HepG2 (cell line): ENCODE data around the gene SOX13. TPM values are rescaled to one million over a fixed set of nuclear protein-coding genes. Genes with fewer than 3 reads are reported as not detected.

Experiments used
- ATAC-seq: fragments of 200-7000 bp; cut with Tn5 transposase; 3 replicates; pipeline ENCODE4 v1.9.1; 2020; ENCODE audit warnings: mild to moderate bottlenecking, moderate library complexity
- BruUV-seq: library from RNA; stranded (reverse); fragments of 400-500 nt; replicated peaks from 2 replicates; lab custom pipeline; 2021; lab: Mats Ljungman, UMichigan
- CTCF ChIA-PET: fragments of 300-600 bp; formaldehyde crosslinking; extraction: SDS; loops from one replicate; lab custom pipeline; 2021; ENCODE audit warnings: low total read pairs, inconsistent platforms, low intra/inter-chr PET ratio; lab: Yijun Ruan, JAX
- POLR2A ChIA-PET: fragments of 350-600 bp; sonication (Branson Sonifier 250); formaldehyde crosslinking; loops from one replicate; lab custom pipeline; 2020; ENCODE audit warnings: antibody characterized with exemption, inconsistent platforms; lab: Yijun Ruan, JAX
- DNase-seq: peaks from one replicate; pipeline ENCODE4 v3.0.0-alpha.2; 2015; ENCODE audit warnings: low spot score
- FAIRE-seq: peaks from 3 replicates; lab custom pipeline; 2011; peaks lifted over from hg19 to GRCh38; lab: Jason Lieb, UNC
- H2AFZ ChIP-seq: one replicate; pipeline ENCODE4 v1.6.1; 2011; ENCODE audit warnings: low read length, inconsistent platforms
- H3K27ac ChIP-seq: fragments of 300-600 bp; 3 replicates; pipeline ENCODE4 v1.8.0; 2011; ENCODE audit warnings: mixed run types, mild to moderate bottlenecking, mixed read lengths, low read length, inconsistent platforms; ENCODE audit not compliant: insufficient read depth; ENCODE audit errors: extremely low read length
- H3K27me3 ChIP-seq, 2 experiments: fragments of 200-600 bp in 1 of 2; 2 replicates in 1 of 2; 3 replicates in 1 of 2; pipeline versions ENCODE4 v1.6.0 to v1.8.0; 2011; ENCODE audit warnings: low read length in 2 of 2, mild to moderate bottlenecking in 2 of 2, moderate library complexity in 2 of 2, inconsistent platforms in 1 of 2; ENCODE audit not compliant: insufficient read depth in 2 of 2, control insufficient read depth in 1 of 2
- H3K36me3 ChIP-seq, 2 experiments: fragments of 200-600 bp in 1 of 2; replicated peaks in 1 of 2; 2 replicates in 1 of 2; 3 replicates in 1 of 2; pipeline versions ENCODE4 v1.5.1 to v1.8.0; 2011; ENCODE audit warnings: low read length in 2 of 2, inconsistent platforms in 1 of 2; ENCODE audit not compliant: insufficient read depth in 2 of 2, control insufficient read depth in 1 of 2
- H3K4me1 ChIP-seq: 2 replicates; pipeline ENCODE4 v1.5.1; 2012; ENCODE audit warnings: low read length, inconsistent platforms; ENCODE audit not compliant: insufficient read depth
- H3K4me2 ChIP-seq: 2 replicates; pipeline ENCODE4 v1.6.0; 2011; ENCODE audit warnings: low read depth, low read length, inconsistent platforms
- H3K4me3 ChIP-seq, 3 experiments: fragments of 200-600 bp in 1 of 3; sonication (generic), shearing (Covaris generic) in 1 of 3; replicated peaks in 1 of 3; 2 replicates each; pipeline ENCODE4 v1.5.1; 2011 to 2016; ENCODE audit warnings: low read length in 3 of 3, inconsistent platforms in 2 of 3, low read depth in 2 of 3, mild to moderate bottlenecking in 2 of 3, control low read depth in 1 of 3, mixed read lengths in 1 of 3; ENCODE audit not compliant: insufficient read depth in 1 of 3
- H3K79me2 ChIP-seq: one replicate; pipeline ENCODE4 v1.6.1; 2011; ENCODE audit warnings: low read length, inconsistent platforms; ENCODE audit not compliant: insufficient read depth
- H3K9ac ChIP-seq: 2 replicates; pipeline ENCODE4 v1.6.0; 2011; ENCODE audit warnings: mild to moderate bottlenecking, low read depth, low read length, inconsistent platforms; ENCODE audit not compliant: insufficient read depth
- H3K9me3 ChIP-seq: 2 replicates; pipeline ENCODE4 v1.5.1; 2012; ENCODE audit warnings: mild to moderate bottlenecking, low read length
- H4K20me1 ChIP-seq: 2 replicates; pipeline ENCODE4 v1.6.0; 2011; ENCODE audit warnings: inconsistent platforms, mild to moderate bottlenecking, low read length, moderate library complexity; ENCODE audit not compliant: insufficient read depth
- ATF7-NPFF ChIP-seq: sonication (generic); formaldehyde crosslinking; IDR thresholded peaks from 2 replicates; pipeline ENCODE4 v1.8.1; 2023; ENCODE audit warnings: mild to moderate bottlenecking, low read depth, missing genetic modification reagents, moderate library complexity
- CBX5 ChIP-seq: sonication (generic); formaldehyde crosslinking; IDR thresholded peaks from 2 replicates; pipeline ENCODE4 v1.4.0; 2020; ENCODE audit warnings: missing genetic modification reagents, borderline replicate concordance
- HNRNPL ChIP-seq: fragments of 200-400 bp; formaldehyde crosslinking; IDR thresholded peaks from 2 replicates; pipeline ENCODE4 v1.6.1; 2017; ENCODE audit warnings: mild to moderate bottlenecking, low read depth, low read length
- SRSF1 ChIP-seq: fragments of 200-400 bp; formaldehyde crosslinking; optimal IDR thresholded peaks from 2 replicates; pipeline ENCODE3; 2017; ENCODE audit warnings: mild to moderate bottlenecking, low read depth, low read length, moderate library complexity
- SRSF9 ChIP-seq: fragments of 200-400 bp; formaldehyde crosslinking; IDR thresholded peaks from 2 replicates; pipeline ENCODE4 v1.6.1; 2018; ENCODE audit warnings: borderline replicate concordance, mild to moderate bottlenecking, low read depth, low read length; ENCODE audit not compliant: insufficient read depth, poor library complexity, severe bottlenecking
- TFE3 ChIP-seq: IDR thresholded peaks from 2 replicates; pipeline ENCODE4 v1.6.1; 2016
- ZFX ChIP-seq: sonication (generic); formaldehyde crosslinking; IDR thresholded peaks from 2 replicates; pipeline ENCODE4 v1.4.0; 2020; ENCODE audit warnings: mild to moderate bottlenecking, low read depth, missing genetic modification reagents, moderate library complexity
- ZNF430 ChIP-seq: sonication (generic); formaldehyde crosslinking; IDR thresholded peaks from 2 replicates; pipeline ENCODE4 v1.9.0; 2021; ENCODE audit warnings: mild to moderate bottlenecking, missing genetic modification reagents
- ZNF510 ChIP-seq: sonication (generic); formaldehyde crosslinking; IDR thresholded peaks from 2 replicates; pipeline ENCODE4 v1.4.0; 2020; ENCODE audit warnings: low read depth, mild to moderate bottlenecking, missing genetic modification reagents
- ZNF768 ChIP-seq: sonication (generic); formaldehyde crosslinking; IDR thresholded peaks from 2 replicates; pipeline ENCODE4 v1.4.0; 2020; ENCODE audit warnings: missing genetic modification reagents
- ZNF883 ChIP-seq: sonication (generic); formaldehyde crosslinking; IDR thresholded peaks from 2 replicates; pipeline ENCODE4 v1.5.1; 2020; ENCODE audit warnings: mild to moderate bottlenecking, missing genetic modification reagents; ENCODE audit errors: not compliant biosample characterization
- ZSCAN29 ChIP-seq: sonication (generic); formaldehyde crosslinking; conservative IDR thresholded peaks from 2 replicates; pipeline ENCODE4 v1.4.0; 2020; ENCODE audit warnings: mild to moderate bottlenecking, missing genetic modification reagents
- WGBS: methylation state at CpG from one replicate; pipeline ENCODE4 v1.1.6; 2017; ENCODE audit warnings: low lambda C conversion rate; 5-methylcytosine and 5-hydroxymethylcytosine counted together
- in situ Hi-C: cut with HindIII; loops from 2 replicates; pipeline ENCODE4 v1.10.0; 2017; ENCODE audit warnings: low pct_unique_long_range_greater_than_20kb; ENCODE audit not compliant: extremely low pct_ligation_motif_present
- intact Hi-C: fragments of 100-400 bp; cut with micrococcal nuclease; formaldehyde crosslinking; loops from one replicate; pipeline ENCODE4 v1.10.0; 2022; ENCODE audit not compliant: unreplicated experiment
- polyA plus RNA-seq, 8 experiments: library from polyadenylated mRNA; depleted of rRNA in 3 of 8; stranded (reverse) in 7 of 8; unstranded in 1 of 8; fragments of >200 nt; fragmentation: Illumina TruSeq in 4 of 8; extraction: Trizol in 4 of 8; gene quantifications; 2 replicates each; pipeline versions ENCODE4 v1.2.1 to v1.2.3, GENCODE V29; 2011 to 2016; ENCODE audit warnings: low read depth in 4 of 8, missing spikeins in 1 of 8, mixed read lengths in 1 of 8; ENCODE audit not compliant: insufficient read depth in 1 of 8
- total RNA-seq, 5 experiments: library from RNA; depleted of rRNA; stranded (reverse); fragments of >200 nt; fragmentation: Illumina TruSeq; extraction: Trizol; gene quantifications; 2 replicates each; pipeline ENCODE4 v1.2.3, GENCODE V29; 2016; ENCODE audit warnings: low read depth in 1 of 5
- TF ChIP-seq, protein P1 (sequence below): sonication (generic); formaldehyde crosslinking; IDR thresholded peaks from 2 replicates; pipeline ENCODE4 v1.4.0; 2020; ENCODE audit warnings: mild to moderate bottlenecking, missing genetic modification reagents
- TF ChIP-seq, protein P2 (sequence below): sonication (generic); formaldehyde crosslinking; IDR thresholded peaks from 2 replicates; pipeline ENCODE4 v1.4.0; 2020; ENCODE audit warnings: missing genetic modification reagents, mild to moderate bottlenecking, borderline replicate concordance
- TF ChIP-seq, protein P3 (sequence below): sonication (generic); formaldehyde crosslinking; IDR thresholded peaks from 2 replicates; pipeline ENCODE4 v1.5.1; 2020; ENCODE audit warnings: mild to moderate bottlenecking, missing genetic modification reagents, borderline replicate concordance

SOX13 gene
- total and polyA plus RNA-seq, 2 of the 13 experiments (the other 11 are each of a cell fraction or from before 2014, with no cell fraction given) = 13.3 to 15.8 TPM

DNA sequence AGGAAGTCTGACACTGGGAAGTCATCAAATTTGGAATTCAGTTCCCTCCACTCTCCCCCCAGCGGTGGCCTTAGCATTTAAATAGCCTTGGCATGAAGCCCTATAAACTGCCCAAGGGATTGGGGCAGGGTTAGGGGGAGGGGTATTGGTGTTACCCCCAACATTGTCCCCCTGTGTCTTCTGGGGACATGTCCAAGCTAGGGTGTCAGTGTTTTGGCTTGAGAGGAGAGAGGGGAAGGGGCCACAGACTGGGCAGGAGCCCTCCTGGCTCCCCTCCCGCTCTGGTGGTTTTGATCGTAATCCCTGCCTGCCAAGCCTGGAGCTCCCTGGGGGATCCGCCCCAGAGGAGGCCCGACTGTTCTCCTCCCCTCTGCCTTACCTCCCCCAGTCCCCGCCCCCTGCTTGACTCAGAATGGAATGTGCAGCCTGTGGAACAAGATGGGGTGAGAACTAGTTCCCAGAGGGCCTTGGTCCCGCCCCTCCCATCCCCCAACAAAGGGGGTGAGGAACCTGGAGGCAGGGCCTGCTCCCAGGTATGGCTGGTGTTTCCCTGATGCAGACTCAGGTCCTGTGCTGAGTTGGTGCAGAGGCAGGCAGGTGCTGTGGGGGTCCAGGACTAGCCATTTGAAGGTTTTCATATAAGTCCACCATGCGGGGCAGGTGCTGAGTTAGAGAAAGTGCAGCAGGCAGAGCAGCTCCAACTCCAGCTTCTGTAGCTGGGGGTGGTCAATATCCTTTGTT is 7.4 kb downstream of the SOX13 start:
- DNase-seq = peak; percentile 76
- no peaks in the 10 kb centered on the region for H3K9me3 ChIP-seq
- H3K27me3 ChIP-seq = no peaks in the 10 kb centered on the region
- no peak overlapping the region for H2AFZ ChIP-seq
- peaks cover 19% of the 10 kb centered on the region for H4K20me1 ChIP-seq
- ATAC-seq = peak; percentile 58
- peak overlapping the region; percentile 56 for H3K4me2 ChIP-seq
- peak; percentile 28 for FAIRE-seq
- H3K4me3 ChIP-seq = peak overlapping the region in 1 of 3 experiments; percentile 23; a peak in 2 of 6 replicates
- POLR2A ChIA-PET = interaction anchor here (0.5 to 1.2 kb wide), 5 partner anchors 13 to 210 kb away, joined by 3 to 10 read pairs (median 4); no protein-coding TSS in a partner anchor
- peaks cover 94% of the 10 kb centered on the region for H3K4me1 ChIP-seq
- peak overlapping the region; percentile 36 for H3K27ac ChIP-seq
- H3K36me3 ChIP-seq = no peaks in the 10 kb centered on the region
- BruUV-seq = no TSS peak
- WGBS = 21% methylated on average over 6 of the region's 8 CpGs
- H3K9ac ChIP-seq = 0 out of 2 replicates have a peak overlapping the region, but pooled peaks have one; percentile 29
- CTCF ChIA-PET = interaction anchor here (2.0 kb wide), 1 partner anchor 47 kb away, joined by 4 read pairs; no protein-coding TSS in a partner anchor
- in situ Hi-C loops = loop anchor here (5.0 kb wide), 1 partner anchor 47 kb away; no protein-coding TSS in a partner anchor
- intact Hi-C loops = no loop called here
- H3K79me2 ChIP-seq = peaks cover 93% of the 10 kb centered on the region
- TF ChIP-seq ZNF510 (CRISPR knock-in tag) = no peak
- no peak for TF ChIP-seq TFE3 (CRISPR knock-in tag)
- no peak for TF ChIP-seq ATF7-NPFF (CRISPR knock-in tag)
- TF ChIP-seq ZNF430 (CRISPR knock-in tag) = no peak
- no peak for TF ChIP-seq CBX5 (CRISPR knock-in tag)
- TF ChIP-seq HNRNPL = no peak
- no peak for TF ChIP-seq ZNF768 (CRISPR knock-in tag)
- no peak for TF ChIP-seq ZNF883
- TF ChIP-seq, protein P1, sequence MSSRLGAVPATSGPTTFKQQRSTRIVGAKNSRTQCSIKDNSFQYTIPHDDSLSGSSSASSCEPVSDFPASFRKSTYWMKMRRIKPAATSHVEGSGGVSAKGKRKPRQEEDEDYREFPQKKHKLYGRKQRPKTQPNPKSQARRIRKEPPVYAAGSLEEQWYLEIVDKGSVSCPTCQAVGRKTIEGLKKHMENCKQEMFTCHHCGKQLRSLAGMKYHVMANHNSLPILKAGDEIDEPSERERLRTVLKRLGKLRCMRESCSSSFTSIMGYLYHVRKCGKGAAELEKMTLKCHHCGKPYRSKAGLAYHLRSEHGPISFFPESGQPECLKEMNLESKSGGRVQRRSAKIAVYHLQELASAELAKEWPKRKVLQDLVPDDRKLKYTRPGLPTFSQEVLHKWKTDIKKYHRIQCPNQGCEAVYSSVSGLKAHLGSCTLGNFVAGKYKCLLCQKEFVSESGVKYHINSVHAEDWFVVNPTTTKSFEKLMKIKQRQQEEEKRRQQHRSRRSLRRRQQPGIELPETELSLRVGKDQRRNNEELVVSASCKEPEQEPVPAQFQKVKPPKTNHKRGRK (CRISPR knock-in tag) = no peak
- no peak for TF ChIP-seq SRSF1
- TF ChIP-seq, protein P2, sequence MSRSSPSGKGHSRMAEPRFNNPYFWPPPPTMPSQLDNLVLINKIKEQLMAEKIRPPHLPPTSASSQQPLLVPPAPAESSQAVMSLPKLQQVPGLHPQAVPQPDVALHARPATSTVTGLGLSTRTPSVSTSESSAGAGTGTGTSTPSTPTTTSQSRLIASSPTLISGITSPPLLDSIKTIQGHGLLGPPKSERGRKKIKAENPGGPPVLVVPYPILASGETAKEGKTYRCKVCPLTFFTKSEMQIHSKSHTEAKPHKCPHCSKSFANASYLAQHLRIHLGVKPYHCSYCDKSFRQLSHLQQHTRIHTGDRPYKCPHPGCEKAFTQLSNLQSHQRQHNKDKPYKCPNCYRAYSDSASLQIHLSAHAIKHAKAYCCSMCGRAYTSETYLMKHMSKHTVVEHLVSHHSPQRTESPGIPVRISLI (CRISPR knock-in tag) = peak; percentile 64; the same call in 1 of the 2 replicates
- TF ChIP-seq ZFX = 0 out of 2 replicates have a peak, but pooled peaks have one; percentile 18
- no peak for TF ChIP-seq ZSCAN29 (CRISPR knock-in tag)
- no peak for TF ChIP-seq SRSF9
- TF ChIP-seq, protein P3, sequence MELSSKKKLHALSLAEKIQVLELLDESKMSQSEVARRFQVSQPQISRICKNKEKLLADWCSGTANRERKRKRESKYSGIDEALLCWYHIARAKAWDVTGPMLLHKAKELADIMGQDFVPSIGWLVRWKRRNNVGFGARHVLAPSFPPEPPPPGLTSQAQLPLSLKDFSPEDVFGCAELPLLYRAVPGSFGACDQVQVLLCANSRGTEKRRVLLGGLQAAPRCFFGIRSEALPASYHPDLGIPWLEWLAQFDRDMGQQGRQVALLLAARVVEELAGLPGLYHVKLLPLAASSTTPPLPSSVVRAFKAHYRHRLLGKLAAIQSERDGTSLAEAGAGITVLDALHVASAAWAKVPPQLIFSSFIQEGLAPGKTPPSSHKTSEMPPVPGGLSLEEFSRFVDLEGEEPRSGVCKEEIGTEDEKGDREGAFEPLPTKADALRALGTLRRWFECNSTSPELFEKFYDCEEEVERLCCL (CRISPR knock-in tag) = no peak
